GM18502 (cell line): ENCODE results near the gene GPR160.

Experiments used
- ATAC-seq: cut with Tn5 transposase; IDR thresholded peaks from one replicate; pipeline ENCODE4 v1.9.1; 2021; ENCODE audit warnings: mild to moderate bottlenecking; ENCODE audit not compliant: unreplicated experiment, poor library complexity

Gene GPR160

DNA sequence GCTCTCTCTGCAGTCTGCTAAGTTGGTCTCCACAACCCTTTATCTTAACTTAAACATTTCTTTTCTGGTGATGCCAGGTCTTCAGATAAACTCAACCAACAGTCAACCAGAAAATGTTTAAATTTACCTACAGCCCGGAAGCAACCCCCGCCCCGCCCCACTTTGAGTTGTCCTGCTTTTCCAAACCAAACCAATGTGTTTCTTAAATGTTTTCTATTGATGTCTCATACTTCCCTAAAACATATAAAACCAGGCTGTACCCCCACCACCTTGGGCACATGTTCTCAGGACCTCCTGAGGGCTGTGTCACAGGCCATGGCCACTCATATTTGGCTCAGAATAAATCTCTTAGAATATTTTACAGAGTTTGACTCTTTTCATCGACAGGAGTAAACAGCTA, 13.2 kb upstream of the GPR160 start:
- ATAC-seq = no peak

DNA sequence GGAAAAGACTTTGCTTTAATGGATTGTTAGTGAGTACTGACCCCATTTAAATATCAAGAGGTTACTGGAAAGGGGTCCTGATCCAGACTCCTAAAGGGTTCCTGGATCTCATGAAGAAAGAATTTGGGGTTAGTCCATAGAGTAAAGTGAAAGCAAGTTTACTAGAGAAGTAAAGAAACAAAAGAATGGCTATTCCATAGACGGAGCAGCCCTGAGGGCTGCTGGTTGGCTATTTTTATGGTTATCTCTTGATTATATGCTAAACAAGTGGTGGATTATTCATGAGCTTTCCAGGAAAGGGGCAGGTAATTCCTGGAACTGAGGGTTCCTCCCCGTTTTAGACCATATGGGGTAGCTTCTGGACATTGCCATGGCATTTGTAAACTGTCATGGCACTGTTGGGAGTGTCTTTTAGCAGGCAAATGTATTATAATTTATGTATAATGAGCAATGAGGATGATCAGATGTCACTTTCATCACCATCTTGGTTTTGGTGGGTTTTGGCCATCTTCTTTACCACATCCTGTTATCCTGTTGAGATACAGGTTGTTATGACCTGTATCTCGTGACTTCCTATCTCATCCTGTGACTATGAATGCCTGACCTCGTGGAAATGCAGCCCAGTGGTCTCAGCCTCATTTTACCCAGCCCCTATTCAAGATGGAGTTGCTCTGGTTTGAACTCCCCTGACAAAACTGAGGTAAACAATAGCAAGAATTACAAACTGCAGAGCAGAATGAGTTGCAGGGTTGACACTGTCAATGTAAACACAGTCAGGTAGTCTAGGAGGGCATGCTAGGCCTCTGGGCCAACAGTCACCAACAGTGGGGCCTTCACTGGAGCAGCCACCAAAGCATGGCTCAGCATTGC, 10.3 kb upstream of the GPR160 start:
- ATAC-seq = no peak

DNA sequence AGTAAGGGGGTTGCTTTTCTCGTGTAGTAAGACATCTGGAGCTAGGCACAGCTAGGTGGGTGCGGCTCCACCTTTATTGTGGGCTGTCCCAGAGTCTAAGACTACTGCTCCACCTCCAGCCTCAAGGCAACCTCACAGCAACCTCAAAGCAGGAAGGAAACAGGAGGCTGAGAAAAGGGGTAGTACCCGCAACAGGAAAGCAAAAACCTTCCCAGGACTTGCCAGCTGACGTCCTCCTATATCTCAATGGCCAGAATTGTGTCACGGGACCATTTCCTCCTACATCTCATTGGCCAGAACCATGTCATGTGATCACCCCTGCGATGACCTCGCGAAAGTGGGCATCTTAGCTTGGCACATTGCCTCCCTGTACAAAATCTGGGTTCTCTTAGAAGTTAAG, 4.3 kb upstream of the GPR160 start:
- no peak for ATAC-seq

DNA sequence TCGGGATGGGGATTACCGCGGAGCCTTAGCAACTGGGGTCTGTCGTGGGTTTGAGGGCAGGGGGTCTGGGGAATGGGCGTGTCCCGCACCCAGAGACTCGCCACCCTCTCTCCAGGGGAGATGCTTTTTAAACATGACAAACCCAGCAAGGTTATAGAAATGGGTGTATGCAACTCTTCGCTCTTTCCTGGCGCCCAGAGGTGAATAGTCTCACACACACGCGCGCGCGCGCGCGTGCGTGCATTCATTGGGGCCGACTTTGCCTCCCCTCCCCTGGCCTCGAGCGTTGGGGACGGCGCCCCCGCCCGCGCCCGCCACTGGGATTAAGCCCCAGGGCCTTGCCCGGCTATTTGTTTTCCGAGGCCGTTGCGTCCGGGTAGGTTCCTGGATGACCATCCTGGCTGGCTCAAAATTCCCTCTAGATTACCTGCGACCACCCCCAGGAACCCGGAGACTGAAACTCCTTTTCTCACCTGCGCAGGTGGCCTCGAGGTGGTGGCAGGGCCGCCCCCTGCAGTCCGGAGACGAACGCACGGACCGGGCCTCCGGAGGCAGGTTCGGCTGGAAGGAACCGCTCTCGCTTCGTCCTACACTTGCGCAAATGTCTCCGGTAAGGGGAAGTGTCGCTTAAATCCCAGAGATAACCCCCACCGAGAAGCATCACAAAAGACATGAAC, 777 bp downstream of the GPR160 start:
- ATAC-seq = peak; percentile 23

DNA sequence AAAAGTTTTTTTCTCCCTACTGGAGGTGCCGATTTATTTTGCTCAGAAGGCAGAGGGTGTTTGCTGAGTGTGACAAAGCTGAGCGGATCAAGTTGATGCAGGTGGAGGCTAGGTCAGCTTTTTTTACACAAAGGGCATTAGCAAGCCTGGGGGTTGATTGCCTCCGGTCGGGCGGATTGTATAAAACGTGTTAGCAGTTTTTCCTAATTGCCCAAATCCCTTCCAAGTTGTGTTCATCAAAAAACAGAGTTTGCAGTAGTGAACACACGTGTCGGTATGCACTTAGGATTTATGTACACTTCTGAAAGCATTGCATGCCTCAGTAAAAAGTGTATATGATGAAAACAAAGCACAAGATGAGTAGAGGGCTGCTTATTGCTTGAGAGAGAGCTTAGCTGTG, 2.6 kb downstream of the GPR160 start:
- no peak for ATAC-seq

DNA sequence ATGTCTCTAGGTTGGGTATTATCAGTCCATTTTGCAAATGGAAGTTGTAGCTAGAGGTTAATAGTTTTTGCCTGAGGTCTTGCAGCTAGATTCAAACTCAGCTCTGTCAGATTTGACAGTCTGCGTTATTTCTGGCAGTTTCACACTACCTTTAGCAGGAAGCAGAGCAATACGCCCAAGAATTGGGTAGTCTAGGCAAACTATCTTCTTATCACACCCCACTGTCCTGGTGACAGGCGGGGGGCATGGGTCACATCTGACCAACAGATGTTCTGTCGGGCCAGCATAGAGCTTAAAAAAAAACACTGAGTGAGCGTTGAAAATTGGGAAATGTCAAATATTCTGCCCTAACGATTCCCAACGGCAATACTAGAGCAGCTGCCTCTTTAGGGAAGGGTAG, 5.7 kb downstream of the GPR160 start:
- no peak for ATAC-seq

DNA sequence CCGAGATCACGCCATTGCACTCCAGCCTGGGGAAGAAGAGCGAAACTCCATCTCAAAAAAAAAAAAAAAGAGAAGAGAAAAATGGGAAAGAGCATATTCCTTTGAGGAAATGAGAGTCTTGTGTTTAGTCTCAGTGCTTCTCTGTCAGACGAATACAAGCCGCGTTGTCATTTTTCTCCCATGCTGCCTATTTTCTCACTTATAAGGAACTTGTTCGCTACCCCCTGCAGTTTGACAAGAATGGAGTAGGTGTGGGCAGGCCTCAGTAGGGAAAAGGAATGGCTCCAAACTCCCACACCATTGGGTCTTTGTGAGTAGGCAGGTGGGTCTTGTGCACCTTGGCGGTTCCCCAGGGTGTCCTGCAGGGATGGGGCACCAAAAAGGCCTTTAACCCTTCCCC, 6.5 kb downstream of the GPR160 start:
- no peak for ATAC-seq

DNA sequence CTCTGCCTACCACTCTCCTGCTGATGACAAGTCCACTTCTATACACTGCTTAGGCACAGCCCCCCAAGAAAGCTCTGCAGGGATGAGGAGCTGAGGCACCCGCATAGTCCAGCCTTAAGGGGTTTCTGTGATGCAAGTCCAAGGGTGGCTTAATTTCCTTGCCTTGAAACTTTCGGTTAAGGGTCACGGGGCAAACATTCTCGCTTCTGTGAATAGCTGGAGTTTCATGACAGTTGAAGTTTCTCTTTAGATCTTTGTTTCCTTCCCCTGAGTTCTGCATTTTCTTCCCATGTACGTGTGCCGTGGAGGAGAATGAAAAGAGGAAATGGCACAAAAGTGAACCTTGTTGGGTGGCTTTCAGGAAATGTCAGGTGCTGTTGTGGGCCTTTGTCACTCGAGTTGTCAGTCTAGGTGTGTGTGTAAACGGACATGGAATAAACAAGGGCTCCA, 7.0 kb downstream of the GPR160 start:
- ATAC-seq = peak; percentile 82

DNA sequence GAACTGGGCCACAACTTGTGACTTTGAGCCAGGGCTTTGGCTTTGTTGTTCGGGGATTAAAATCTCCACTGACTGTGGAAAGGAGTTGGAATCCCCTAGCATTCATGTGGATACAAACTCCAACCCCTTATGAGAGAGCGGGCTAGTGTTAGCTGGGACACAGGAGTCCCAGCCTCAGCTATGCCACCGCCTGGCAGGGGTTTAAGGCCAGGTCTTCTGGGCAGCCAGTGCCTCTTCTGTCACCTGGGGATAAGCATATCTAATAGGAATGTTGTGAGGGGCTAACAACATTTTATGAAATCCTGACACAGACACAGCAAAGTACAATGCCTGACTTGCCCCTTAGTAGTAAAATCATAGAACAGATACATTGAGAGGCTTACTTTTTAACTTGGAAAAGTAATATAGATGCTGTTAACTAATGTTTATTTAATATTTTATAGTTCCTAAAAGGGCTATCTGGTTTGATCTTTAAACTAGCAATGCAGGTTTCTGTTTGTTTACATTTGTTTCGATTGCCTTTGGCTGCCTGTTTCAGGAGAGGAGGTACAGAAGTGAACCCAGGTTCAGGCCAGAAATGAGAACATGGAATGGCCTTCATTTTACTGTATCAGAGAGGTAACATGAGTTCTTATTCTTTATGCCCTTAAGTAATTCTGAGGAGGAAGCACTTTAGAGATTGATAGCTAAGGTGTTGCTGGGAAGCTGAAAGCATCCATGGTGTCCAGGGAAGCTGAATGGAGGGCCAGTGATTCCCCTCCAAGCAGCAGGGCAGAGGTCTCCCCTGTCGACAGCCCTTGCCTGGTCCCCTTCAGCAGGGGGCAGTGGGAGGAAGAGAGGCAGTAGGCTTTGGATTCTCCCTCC, 8.7 kb downstream of the GPR160 start:
- no peak for ATAC-seq

DNA sequence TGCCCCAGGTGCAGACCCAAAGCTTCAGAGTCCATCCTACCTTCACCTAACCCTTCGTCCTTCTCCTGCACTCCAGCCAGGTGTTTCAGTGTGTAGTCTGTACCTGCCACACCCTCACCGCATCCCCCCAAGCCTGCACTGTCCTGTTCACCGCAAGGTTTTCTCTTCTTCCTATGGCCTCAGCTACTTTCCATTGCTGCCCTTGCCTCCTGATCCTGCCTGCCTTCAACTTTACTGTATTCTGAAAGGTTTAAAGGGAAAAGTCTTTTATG, 9.3 kb downstream of the GPR160 start:
- ATAC-seq = no peak

DNA sequence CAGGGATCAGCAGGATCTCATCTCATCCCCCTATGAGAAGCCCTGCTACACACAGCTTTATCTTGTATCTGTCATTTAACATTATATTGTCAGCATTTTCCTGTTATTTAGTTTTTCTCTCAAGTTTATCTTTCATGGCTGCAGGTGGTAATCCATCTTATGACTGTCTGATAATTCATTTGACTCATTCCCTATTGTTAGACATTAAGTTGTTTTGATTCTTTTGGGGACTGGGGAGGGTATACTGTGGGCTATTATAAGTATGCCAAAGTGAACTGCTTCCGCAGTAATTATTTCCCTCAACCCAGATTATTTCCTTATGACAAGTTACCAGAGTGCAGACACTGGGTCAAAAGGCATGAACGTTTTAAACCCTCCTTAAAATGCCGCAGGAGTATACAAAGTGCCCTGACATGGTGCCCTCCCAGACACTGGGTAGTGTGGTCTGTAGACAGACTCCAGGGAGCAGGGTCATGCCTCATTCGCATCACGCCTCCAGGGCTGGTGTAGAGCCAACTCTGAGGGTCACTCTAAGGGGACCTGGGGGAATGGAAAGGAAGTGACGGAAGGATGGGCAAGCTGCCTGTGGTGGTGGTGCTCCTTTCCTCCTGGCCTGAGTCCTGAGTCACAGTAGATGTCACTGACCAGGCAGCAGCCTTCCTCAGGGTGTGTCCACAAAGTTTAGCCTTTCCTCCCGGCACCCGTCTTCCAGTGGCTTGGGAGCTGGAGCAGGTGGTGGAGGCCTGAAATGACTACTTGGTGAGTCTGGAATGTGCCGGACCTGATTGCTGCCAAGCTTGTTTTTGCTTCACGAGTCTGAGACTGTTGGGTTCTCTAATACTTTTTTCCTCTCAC, 11.6 kb downstream of the GPR160 start:
- no peak for ATAC-seq

DNA sequence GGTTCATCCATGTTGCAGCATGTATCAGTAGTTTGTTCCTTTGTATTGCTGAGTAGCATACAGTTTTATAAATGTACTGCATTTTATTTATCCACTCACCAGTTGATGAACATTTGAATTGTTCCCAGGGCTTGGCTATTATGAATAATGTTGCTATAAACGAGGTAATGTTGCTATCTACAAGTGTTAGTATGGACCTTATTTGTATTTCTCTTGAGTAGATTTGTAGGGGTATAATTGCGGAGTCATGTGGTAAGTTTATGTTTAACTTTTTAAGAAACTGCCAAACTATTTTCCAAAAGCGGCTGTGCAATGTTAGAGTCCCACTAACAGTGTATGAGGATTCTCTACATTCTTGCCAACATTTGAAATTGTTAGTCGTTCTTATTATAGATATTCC, 13.0 kb downstream of the GPR160 start:
- ATAC-seq = no peak

DNA sequence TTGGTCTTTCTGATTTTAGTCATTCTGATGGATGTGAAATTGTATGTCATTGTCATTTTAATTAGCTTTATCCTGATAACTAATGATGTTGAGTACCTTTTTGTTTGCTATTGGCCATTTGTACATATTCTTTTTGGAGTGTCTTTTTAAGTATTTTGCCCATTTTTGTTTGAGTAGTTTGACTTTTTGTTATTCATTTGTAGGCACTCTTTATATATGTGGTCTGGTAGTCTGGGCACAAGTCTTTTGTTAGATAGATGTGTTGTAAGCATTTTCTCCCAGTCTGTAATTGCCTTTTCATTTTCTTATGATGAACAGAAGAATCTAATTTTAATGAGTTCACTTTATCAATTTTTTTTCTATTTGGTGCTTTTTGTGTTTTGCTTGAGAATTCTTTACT, 14.6 kb downstream of the GPR160 start:
- ATAC-seq = no peak

DNA sequence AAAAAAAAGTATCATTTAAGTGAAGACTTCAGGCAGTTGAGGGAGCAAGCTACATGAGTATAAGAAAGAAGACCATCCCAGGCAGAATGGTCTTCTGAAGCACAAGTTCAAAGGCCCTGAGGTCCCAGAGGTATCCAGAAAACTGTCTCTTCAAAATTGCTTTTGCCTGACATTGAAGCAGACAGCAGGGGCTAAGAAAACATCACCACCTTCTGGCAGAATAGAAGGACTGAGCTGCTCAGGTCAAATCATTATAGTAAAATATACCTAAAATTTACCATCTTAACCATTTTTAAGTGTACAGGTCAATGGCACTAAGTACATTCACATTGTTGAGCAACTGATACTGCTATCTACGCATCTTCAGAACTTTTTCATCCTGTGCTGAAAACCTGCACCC, 16.4 kb downstream of the GPR160 start:
- ATAC-seq = no peak

DNA sequence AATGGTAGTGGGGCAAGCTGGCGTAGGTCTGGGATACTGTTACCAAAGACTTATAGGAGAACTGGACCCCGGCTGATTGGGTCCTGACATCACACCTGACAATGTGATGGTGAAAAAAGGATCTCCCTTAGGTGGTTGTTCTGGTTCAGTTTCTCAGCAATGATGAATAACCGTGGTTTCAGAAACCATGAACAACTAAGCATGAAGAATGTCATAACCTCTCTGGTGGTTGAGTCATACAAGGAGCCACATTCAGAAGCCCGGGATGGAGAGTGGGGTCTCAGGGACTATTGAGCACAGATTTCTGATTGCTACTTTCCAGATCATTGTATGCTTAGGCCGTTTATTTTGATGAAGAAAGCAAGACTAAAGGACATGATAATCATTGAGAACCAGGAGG, 17.4 kb downstream of the GPR160 start:
- ATAC-seq = peak; percentile 72

DNA sequence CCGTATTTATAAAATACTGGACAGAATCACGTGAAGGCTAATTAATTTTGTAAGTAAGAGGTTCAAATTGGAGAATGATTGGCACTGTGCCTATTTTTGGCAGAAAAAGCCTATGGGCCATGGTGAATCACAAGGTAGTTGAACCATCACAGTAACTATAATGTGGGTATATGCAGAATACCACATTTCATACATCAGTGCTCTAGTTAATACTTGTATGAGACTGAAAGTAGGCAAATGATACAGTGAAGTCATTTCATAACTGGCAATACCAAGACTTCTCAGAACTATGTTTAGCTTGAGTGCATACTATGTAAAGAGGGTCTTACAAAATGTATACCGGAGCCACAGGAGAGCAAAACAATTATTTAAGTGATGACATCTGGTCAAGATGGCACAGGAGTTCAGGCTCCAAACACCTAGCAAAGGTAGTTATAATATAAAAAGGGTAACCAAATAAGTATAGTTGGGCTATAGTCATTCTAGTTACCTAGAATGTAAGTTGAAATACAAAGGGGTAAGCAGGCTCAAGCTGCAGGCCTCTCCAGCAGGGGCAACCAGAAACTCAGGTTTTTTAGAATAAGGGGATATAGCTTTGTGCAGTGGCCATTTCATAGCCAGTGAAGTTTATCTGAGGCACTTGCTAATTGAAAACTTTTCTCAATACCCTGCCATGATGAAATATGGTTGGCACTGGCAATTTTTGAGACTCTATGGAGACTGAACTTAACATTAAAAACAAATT, 19.1 kb downstream of the GPR160 start:
- ATAC-seq = peak; percentile 89

DNA sequence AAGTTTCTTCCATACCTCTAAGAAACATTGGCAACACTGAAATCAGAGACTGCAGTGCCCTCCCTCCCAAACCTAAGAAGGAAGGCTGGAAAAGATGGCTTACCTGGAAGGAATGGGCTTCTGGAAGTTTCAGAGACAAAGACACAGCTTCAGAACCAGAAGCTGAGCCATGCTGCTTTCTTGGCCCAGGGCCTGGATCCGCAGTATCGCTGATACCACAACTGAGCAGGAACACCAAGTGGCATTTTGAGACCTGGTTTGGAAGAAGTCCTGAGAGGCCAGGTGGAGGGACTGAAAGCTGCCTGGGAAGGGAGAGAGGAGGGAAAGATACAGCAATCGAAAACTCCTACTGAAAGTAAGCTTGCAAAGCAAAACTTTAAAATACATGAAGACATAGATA, 19.8 kb downstream of the GPR160 start:
- no peak for ATAC-seq

DNA sequence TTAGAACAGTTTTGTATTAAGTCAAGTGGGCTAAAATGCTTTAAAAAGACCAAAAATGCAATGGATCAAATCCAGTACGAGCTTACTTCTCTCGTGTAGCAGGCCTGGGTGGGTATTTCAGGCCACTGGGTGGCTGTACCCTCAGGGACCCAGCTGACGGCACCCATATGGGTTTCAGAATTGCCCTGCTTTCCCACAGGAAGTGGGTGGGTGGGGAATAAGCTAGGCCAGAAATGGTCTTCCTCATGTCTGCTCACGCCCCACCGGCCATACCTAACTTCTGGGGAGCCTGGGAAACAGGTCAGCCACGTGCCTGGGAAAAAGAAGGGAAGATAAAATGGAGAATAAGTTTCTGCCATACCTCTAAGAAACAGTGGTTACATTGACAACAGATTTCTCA, 20.3 kb downstream of the GPR160 start:
- no peak for ATAC-seq

DNA sequence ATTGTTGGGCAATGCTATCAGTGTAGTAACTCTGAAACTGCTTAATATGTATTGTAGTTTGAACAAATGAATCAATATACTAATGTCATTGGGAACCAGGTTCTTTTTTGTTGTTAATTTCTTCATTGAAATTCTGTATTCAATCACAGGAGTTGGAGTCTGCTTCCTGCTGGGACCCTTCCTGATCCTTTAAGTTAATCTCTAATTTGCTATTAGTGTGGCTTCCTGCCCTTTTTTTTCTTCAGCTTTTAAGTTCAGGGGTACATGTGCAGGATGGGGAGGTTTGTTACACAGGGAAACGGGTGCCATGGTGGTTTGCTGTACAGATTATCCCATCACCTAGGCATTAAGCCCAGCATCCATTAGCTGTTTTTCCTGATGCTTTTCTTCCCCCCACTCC, 21.7 kb downstream of the GPR160 start:
- ATAC-seq = no peak

DNA sequence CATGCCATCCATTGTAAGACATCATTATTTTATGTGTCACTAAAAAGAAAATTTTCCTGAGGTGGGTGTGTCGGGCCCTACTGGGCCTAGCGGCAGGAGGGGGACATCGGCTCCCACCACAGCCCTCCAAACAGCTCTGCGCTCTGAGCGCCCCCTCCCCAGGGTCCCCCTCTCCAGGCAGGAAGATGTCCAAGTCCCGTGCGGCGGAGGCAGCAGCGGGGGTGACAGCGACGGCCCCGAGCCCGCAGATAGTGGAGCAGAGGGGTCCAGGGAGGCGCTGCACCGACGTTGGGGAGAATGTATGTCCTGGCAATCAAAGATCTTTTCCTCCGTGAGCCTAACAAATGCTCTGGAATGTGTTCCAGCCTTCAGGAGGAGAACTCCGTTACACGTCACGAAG, 24.3 kb downstream of the GPR160 start:
- ATAC-seq = no peak
